Stimulated activated naive CD4-positive, alpha-beta T cell treated with Interleukin-2 at 50 U/mL for 16 hours (primary cell): ENCODE data around the gene RAVER1.

ENCODE experiments used
- DNase-seq: peaks from one replicate; lab custom pipeline; 2025; lab: John Stamatoyannopoulos, UW

The RAVER1 gene

GRCh38 chr19:10269333-10270179, 63.8 kb downstream of the RAVER1 start:
- peak; percentile 80 for DNase-seq

DNA sequence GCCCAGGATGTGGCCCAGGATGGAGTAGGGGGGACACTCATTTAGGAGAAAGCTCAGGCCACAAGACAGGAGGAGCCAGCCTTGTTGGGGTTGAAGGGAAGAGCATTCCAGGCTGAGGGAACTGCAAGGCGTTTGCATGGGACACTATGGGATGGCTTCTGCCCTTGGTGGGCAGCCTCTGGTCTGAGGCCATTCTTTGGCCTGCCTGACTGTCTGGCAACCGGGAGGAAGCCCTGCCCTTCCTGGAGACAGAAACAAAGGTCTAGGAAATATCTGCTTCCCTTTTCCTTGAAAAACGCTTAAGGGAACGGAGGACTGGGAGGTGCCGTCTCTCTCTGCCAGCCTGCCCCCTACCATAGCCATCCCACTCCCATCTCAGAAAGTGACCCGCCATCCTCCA, 65.3 kb downstream of the RAVER1 start:
- no peak for DNase-seq

DNA sequence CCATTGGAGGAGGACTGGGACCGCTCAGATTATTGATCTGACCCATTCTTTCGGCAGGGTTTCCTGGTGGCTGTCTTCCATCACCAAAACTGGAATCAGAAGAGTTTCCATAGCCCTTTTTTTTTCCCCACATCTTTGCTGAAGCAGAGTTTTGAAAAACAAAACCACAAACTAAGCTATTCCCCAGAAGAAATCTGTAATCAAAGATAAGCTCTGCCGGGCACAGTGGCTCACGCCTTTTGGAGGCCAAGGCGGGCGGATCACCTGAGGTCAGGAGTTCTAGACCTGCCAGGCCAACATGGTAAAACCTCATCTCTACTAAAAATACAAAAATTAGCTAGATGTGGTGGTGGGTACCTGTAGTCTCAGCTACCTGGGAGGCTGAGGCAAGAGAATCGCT, 66.6 kb downstream of the RAVER1 start:
- DNase-seq = no peak
